Left ventricle myocardium inferior (tissue), 1 donor: ENCODE measurements around the gene YAP1. TPM values are rescaled to one million over a fixed set of nuclear protein-coding genes. Genes with fewer than 3 reads are reported as not detected.
A peak's percentile ranks its signal among the peaks of the same experiment; 100 is the strongest.

Experiments
- DNase-seq: peaks from one replicate; pipeline ENCODE4 v3.0.0-alpha.2; 2020
- H3K27ac ChIP-seq: fragments of 200-600 bp; replicated peaks from 2 replicates; pipeline ENCODE4 v1.8.0; 2021
- H3K27me3 ChIP-seq: fragments of 200-600 bp; 2 replicates; pipeline ENCODE4 v1.8.0; 2021; ENCODE audit warnings: low read depth
- H3K36me3 ChIP-seq: fragments of 200-600 bp; 2 replicates; pipeline ENCODE4 v1.8.0; 2021
- H3K4me1 ChIP-seq: fragments of 200-600 bp; 2 replicates; pipeline ENCODE4 v1.8.0; 2021
- H3K4me3 ChIP-seq: fragments of 200-600 bp; 2 replicates; pipeline ENCODE4 v1.8.0; 2021; ENCODE audit warnings: mild to moderate bottlenecking, moderate library complexity
- H3K9me3 ChIP-seq: fragments of 200-600 bp; replicated peaks from 2 replicates; pipeline ENCODE4 v1.8.0; 2021
- intact Hi-C: fragments of 100-400 bp; cut with micrococcal nuclease; formaldehyde crosslinking; loops from one replicate; pipeline ENCODE4 v1.11.0; 2022
- total RNA-seq: library from RNA; stranded (reverse); fragmentation: NEBNext Ultra II Directional; extraction: Animal tissue kit (Norgen Biotek cat#: 25700); gene quantifications from one replicate; pipeline ENCODE4 v1.2.1, GENCODE V29; 2021
- TF ChIP-seq, protein P1 (sequence below): fragments of 200-600 bp; IDR thresholded peaks from 2 replicates; pipeline ENCODE4 v1.8.0; 2021; ENCODE audit warnings: antibody characterized with exemption, mild to moderate bottlenecking, borderline replicate concordance
- donor health status: DM: no; HTN: yes; CAD: no; lungs with severe emphysema.

YAP1 gene
- total RNA-seq, 1 donor from 2014 or later = 67.9 TPM

DNA sequence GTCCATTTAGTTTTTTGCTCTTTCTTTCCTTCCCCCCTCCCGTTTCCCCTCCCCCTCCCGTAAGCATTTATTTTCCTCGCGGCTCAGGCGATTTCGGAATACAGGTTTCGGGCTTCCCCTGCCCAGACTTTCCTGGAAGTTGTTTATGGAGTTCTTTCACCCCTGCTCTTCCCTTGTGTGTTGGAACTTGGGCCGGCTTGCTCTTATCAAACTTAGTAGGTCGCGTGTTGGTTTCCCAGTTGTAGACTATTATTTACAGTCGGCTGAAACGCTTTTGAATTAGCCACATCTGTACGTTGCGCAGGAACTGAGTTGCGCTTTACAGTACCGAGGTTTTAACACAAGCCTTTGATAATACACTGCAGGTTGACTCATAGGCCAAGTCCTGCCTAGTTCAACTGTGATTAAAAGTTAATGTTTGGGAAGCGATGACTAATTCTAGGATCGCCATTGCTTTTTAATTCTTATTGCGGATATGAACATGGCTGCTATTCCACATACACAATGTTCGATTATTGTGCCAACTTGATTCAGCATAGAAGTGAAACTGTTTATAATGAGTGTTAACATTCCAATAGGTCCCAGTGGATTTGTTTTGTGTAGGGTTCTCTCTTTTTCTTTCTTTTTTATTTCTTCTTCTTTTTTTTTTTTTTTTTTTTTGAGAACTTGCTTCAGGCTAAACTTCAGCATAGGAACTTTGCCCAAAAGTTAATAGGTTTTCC, 1.7 kb downstream of the YAP1 start:
- Histone ChIP-seq H3K4me1 (peaks cover 69% of the 10 kb centered on the region), H3K27me3 (no peaks in the 10 kb centered on the region)
- DNase-seq = no peak

DNA sequence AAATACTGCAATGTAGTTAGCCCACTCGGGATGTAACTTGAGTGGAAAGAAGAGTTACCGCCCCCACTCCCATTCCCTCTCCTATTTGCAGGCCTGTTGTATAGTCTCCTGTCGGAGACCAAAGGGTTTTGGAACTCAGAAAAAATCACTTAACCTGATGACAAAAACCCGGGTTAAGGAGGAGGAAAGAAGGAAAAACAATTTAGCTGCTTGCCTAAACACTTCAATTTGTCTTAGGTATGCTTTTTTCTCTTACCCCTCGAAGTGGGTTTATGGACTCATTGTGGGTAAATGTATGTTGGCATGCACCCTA, 2.2 kb downstream of the YAP1 start:
- no peaks in the 10 kb centered on the region for H3K27me3 ChIP-seq
- peak overlapping the region; percentile 94 for H3K4me3 ChIP-seq
- H3K4me1 ChIP-seq = peaks cover 74% of the 10 kb centered on the region
- no peak for DNase-seq
- intact Hi-C loops = no loop called here
- peak overlapping the region; percentile 99 for H3K27ac ChIP-seq
- peaks cover 10% of the 10 kb centered on the region for H3K36me3 ChIP-seq
- TF ChIP-seq, protein P1, sequence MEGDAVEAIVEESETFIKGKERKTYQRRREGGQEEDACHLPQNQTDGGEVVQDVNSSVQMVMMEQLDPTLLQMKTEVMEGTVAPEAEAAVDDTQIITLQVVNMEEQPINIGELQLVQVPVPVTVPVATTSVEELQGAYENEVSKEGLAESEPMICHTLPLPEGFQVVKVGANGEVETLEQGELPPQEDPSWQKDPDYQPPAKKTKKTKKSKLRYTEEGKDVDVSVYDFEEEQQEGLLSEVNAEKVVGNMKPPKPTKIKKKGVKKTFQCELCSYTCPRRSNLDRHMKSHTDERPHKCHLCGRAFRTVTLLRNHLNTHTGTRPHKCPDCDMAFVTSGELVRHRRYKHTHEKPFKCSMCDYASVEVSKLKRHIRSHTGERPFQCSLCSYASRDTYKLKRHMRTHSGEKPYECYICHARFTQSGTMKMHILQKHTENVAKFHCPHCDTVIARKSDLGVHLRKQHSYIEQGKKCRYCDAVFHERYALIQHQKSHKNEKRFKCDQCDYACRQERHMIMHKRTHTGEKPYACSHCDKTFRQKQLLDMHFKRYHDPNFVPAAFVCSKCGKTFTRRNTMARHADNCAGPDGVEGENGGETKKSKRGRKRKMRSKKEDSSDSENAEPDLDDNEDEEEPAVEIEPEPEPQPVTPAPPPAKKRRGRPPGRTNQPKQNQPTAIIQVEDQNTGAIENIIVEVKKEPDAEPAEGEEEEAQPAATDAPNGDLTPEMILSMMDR = no peak
- H3K9me3 ChIP-seq = no peaks in the 10 kb centered on the region

More for the DNA sequence above, 1.7 kb downstream of the YAP1 start:
- intact Hi-C loops = no loop called here
- Histone ChIP-seq H3K36me3 (peaks cover 10% of the 10 kb centered on the region), H3K27ac (peak overlapping the region; percentile 99), H3K9me3 (no peaks in the 10 kb centered on the region), H3K4me3 (peak overlapping the region; percentile 94)
- TF ChIP-seq, protein P1 = no peak

DNA sequence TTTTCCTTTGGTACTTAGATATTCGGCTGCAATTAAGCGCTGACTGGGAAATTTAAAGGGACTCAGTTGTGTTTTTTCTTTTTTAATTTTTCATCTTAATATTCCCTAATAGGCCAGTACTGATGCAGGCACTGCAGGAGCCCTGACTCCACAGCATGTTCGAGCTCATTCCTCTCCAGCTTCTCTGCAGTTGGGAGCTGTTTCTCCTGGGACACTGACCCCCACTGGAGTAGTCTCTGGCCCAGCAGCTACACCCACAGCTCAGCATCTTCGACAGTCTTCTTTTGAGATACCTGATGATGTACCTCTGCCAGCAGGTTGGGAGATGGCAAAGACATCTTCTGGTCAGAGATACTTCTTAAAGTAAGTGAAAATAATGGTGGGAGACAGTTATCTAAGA, 3.8 kb downstream of the YAP1 start:
- DNase-seq = no peak
- H3K9me3 ChIP-seq = no peaks in the 10 kb centered on the region
- TF ChIP-seq, protein P1 = no peak
- H3K4me3 ChIP-seq = no peak overlapping the region
- peaks cover 88% of the 10 kb centered on the region for H3K4me1 ChIP-seq
- H3K27ac ChIP-seq = no peak overlapping the region
- intact Hi-C loops = no loop called here
- peaks cover 10% of the 10 kb centered on the region for H3K36me3 ChIP-seq
- no peaks in the 10 kb centered on the region for H3K27me3 ChIP-seq

GRCh38 chr11:102115557-102115956, 5.3 kb downstream of the YAP1 start:
- Histone ChIP-seq H3K36me3 (peaks cover 10% of the 10 kb centered on the region), H3K4me3 (no peak overlapping the region), H3K4me1 (peaks cover 90% of the 10 kb centered on the region), H3K9me3 (no peaks in the 10 kb centered on the region), H3K27me3 (no peaks in the 10 kb centered on the region), H3K27ac (no peak overlapping the region)
- intact Hi-C loops = no loop called here
- no peak for DNase-seq
- TF ChIP-seq, protein P1 = no peak

DNA sequence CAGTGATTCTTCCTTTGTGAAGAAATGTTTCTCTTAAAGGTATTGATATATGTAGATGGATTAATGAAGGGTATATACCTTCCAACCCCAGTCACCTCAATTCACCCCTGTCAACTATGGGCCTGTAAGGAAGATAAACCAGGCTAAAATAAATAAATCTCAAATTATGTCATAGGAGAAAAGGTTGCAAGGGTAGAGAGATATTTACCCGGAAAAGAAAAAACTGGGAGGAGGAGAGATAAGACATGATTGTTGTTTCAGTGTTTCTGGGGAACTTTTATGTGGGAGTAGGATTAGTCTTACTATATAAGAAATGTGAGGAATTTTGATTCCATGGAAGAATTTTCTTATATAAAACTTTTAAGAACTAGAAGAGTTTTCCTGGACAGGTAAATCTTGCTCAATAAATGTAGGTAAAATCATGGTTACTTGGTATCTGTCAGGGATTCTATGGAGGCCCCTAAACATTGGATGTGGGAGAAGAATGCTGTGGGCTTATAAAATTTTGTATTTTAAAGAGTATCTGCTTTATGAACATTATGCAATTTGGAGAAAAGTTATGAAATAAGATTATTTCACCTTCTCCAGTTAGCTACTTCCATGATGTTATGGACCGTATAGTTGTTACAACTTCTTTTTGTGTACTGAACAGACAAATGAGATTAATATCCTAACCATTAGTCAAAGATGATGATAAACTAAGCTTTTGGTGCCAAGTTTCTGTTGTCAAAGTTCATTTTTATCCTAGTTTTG, 6.4 kb downstream of the YAP1 start:
- no peaks in the 10 kb centered on the region for H3K27me3 ChIP-seq
- no peak for DNase-seq
- H3K36me3 ChIP-seq = peaks cover 10% of the 10 kb centered on the region
- H3K4me1 ChIP-seq = peaks cover 90% of the 10 kb centered on the region
- no peak overlapping the region for H3K4me3 ChIP-seq
- intact Hi-C loops = no loop called here
- H3K27ac ChIP-seq = no peak overlapping the region
- H3K9me3 ChIP-seq = no peaks in the 10 kb centered on the region
- TF ChIP-seq, protein P1 = no peak
